HL-60 (cell line): ENCODE results near the gene SMARCE1.

Source experiments
- DNase-seq, 2 experiments: peaks; one replicate each; pipeline ENCODE4 v3.0.0-alpha.2; 2010 to 2020; ENCODE audit warnings: low read depth in 1 of 2, low spot score in 1 of 2
- H3K27ac ChIP-seq: fragments of 250-450 bp; sonication (Bioruptor Pico); replicated peaks from 2 replicates; pipeline ENCODE4 v1.5.1; 2020; ENCODE audit warnings: mild to moderate bottlenecking, moderate library complexity
- H3K27me3 ChIP-seq: fragments of 250-450 bp; sonication (Bioruptor Pico); 2 replicates; pipeline ENCODE4 v1.5.1; 2021; ENCODE audit warnings: mild to moderate bottlenecking, moderate library complexity; ENCODE audit not compliant: insufficient read depth, poor library complexity, severe bottlenecking
- H3K4me3 ChIP-seq: replicated peaks from 2 replicates; pipeline ENCODE4 v1.5.1; 2011; ENCODE audit warnings: mild to moderate bottlenecking, control low read depth, low read length; ENCODE audit not compliant: insufficient read depth
- CTCF ChIP-seq: IDR thresholded peaks from one replicate; pipeline ENCODE4 v1.5.1; 2011; ENCODE audit warnings: low read length, control low read depth, inconsistent platforms; ENCODE audit not compliant: insufficient read depth
- GABPA ChIP-seq: IDR thresholded peaks from 2 replicates; pipeline ENCODE4 v1.6.1; 2012; ENCODE audit warnings: low read depth
- POLR2AphosphoS5 ChIP-seq: IDR thresholded peaks from 2 replicates; pipeline ENCODE4 v1.6.1; 2012; ENCODE audit warnings: low read depth
- REST ChIP-seq: IDR thresholded peaks from 2 replicates; pipeline ENCODE4 v1.6.1; 2012; ENCODE audit warnings: low read depth; ENCODE audit not compliant: insufficient replicate concordance
- SPI1 ChIP-seq: IDR thresholded peaks from 2 replicates; pipeline ENCODE4 v1.6.1; 2012; ENCODE audit warnings: low read depth, mild to moderate bottlenecking, borderline replicate concordance

Gene SMARCE1

GRCh38 chr17:40658396-40658795 lies 10.8 kb upstream of the SMARCE1 start:
- H3K4me3 ChIP-seq, result no peak overlapping the region
- no peak for DNase-seq
- H3K27me3 ChIP-seq, result peaks cover 8% of the 10 kb centered on the region
- TF ChIP-seq CTCF, result no peak
- TF ChIP-seq POLR2AphosphoS5, result no peak
- TF ChIP-seq REST, result no peak
- no peak for TF ChIP-seq GABPA
- TF ChIP-seq SPI1, result no peak
- H3K27ac ChIP-seq, result no peak overlapping the region

GRCh38 chr17:40651939-40652338 lies 4.3 kb upstream of the SMARCE1 start:
- Histone ChIP-seq H3K4me3 (no peak overlapping the region), H3K27ac (no peak overlapping the region), H3K27me3 (no peaks in the 10 kb centered on the region)
- no peak for DNase-seq
- TF ChIP-seq GABPA, result no peak
- no peak for TF ChIP-seq POLR2AphosphoS5
- no peak for TF ChIP-seq CTCF
- no peak for TF ChIP-seq SPI1
- no peak for TF ChIP-seq REST

- TF ChIP-seq REST (no peak), GABPA (no peak), CTCF (no peak), SPI1 (no peak), POLR2AphosphoS5 (no peak)
- H3K27me3 ChIP-seq, result no peaks in the 10 kb centered on the region
- no peak for DNase-seq
- peak overlapping the region; percentile 98 for H3K27ac ChIP-seq
- H3K4me3 ChIP-seq, result peak overlapping the region; percentile 92
These were observed 858 bp upstream of the SMARCE1 start for GRCh38 chr17:40648384-40648968.
